BJ (cell line): Measurements from ENCODE around the gene ZNF484. TPM values are rescaled to one million over a fixed set of nuclear protein-coding genes. Genes with fewer than 3 reads are reported as not detected.
"Not testable (repeated sequence)": the region's sequence is repeated elsewhere in the genome, so short reads cannot be mapped to it uniquely, and the experiment has no call there.

Experiments
- CTCF ChIA-PET: fragments of 350-600 bp; formaldehyde crosslinking; extraction: SDS; loops from one replicate; lab custom pipeline; 2021; ENCODE audit warnings: antibody characterized with exemption, inconsistent platforms; lab: Yijun Ruan, JAX
- POLR2A ChIA-PET: fragments of 300-600 bp; sonication (Branson Sonifier 250); formaldehyde crosslinking; extraction: SDS; loops from one replicate; lab custom pipeline; 2021; ENCODE audit warnings: antibody characterized with exemption; lab: Charles Lee
- DNase-seq: peaks from one replicate; pipeline ENCODE4 v3.0.0-alpha.2; 2011; ENCODE audit warnings: low read depth
- H3K27me3 ChIP-seq: 2 replicates; pipeline ENCODE4 v1.6.0; 2011; ENCODE audit warnings: low read length; ENCODE audit not compliant: control insufficient read depth, insufficient read depth
- H3K36me3 ChIP-seq: 2 replicates; pipeline ENCODE4 v1.5.1; 2011; ENCODE audit warnings: low read length; ENCODE audit not compliant: control insufficient read depth, insufficient read depth
- H3K4me3 ChIP-seq: 2 replicates; pipeline ENCODE4 v1.5.1; 2011; ENCODE audit warnings: low read depth, mild to moderate bottlenecking, control low read depth, low read length
- CTCF ChIP-seq: IDR thresholded peaks from 2 replicates; pipeline ENCODE4 v1.5.1; 2011; ENCODE audit warnings: low read depth, mild to moderate bottlenecking, control low read depth, inconsistent platforms, low read length, moderate library complexity; ENCODE audit not compliant: insufficient read depth
- polyA plus RNA-seq: library from polyadenylated mRNA; depleted of rRNA; stranded (reverse); fragments of >200 nt; gene quantifications from 2 replicates; pipeline ENCODE4 v1.2.3, GENCODE V29; 2011

Gene ZNF484
- polyA plus RNA-seq, 1 experiment = 1.4 TPM

- TF ChIP-seq CTCF = no peak
- DNase-seq = no peak
- CTCF ChIA-PET = no interaction called here
- H3K27me3 ChIP-seq = no peaks in the 10 kb centered on the region; the same call in 1 of the 2 replicates
- no peaks in the 10 kb centered on the region for H3K36me3 ChIP-seq
- H3K4me3 ChIP-seq = no peak overlapping the region
- POLR2A ChIA-PET = no interaction called here
These were observed 19.5 kb upstream of the ZNF484 start for GRCh38 chr9:92897323-92897722.

- no peaks in the 10 kb centered on the region for H3K36me3 ChIP-seq
- no peak for TF ChIP-seq CTCF
- no peaks in the 10 kb centered on the region; the same call in 1 of the 2 replicates for H3K27me3 ChIP-seq
- CTCF ChIA-PET = no interaction called here
- H3K4me3 ChIP-seq = no peak overlapping the region
- POLR2A ChIA-PET = no interaction called here
- DNase-seq = no peak
These were observed 18.1 kb upstream of the ZNF484 start for GRCh38 chr9:92895812-92896436.

GRCh38 chr9:92894711-92895362 lies 17.0 kb upstream of the ZNF484 start:
- Histone ChIP-seq H3K4me3 (no peak overlapping the region), H3K27me3 (no peaks in the 10 kb centered on the region; the same call in 1 of the 2 replicates), H3K36me3 (no peaks in the 10 kb centered on the region)
- no peak for DNase-seq
- ChIA-PET POLR2A (interaction anchor here (0.5 kb wide), 1 partner anchor 16 kb away, joined by 3 read pairs; no protein-coding TSS in a partner anchor), CTCF (no interaction called here)
- TF ChIP-seq CTCF = no peak

- H3K27me3 ChIP-seq, CTCF ChIA-PET: not testable (repeated sequence)
- POLR2A ChIA-PET = interaction anchor here (0.5 kb wide), 1 partner anchor 17 kb away, joined by 3 read pairs; no protein-coding TSS in a partner anchor
These were observed 16.2 kb upstream of the ZNF484 start for GRCh38 chr9:92893916-92894610.

GRCh38 chr9:92892276-92892675 lies 14.4 kb upstream of the ZNF484 start:
- DNase-seq, CTCF ChIA-PET, H3K36me3 ChIP-seq, H3K27me3 ChIP-seq, POLR2A ChIA-PET, H3K4me3 ChIP-seq: not testable (repeated sequence)

More at GRCh38 chr9:92893916-92894610, 16.2 kb upstream of the ZNF484 start:
- H3K4me3 ChIP-seq, DNase-seq, H3K36me3 ChIP-seq: not testable (repeated sequence)

- POLR2A ChIA-PET = no interaction called here
- DNase-seq = no peak
These were observed 12.9 kb upstream of the ZNF484 start for GRCh38 chr9:92890761-92891160.

More at GRCh38 chr9:92890761-92891160, 12.9 kb upstream of the ZNF484 start:
- no peak for TF ChIP-seq CTCF
- Histone ChIP-seq H3K36me3 (no peaks in the 10 kb centered on the region), H3K4me3 (no peak overlapping the region), H3K27me3 (peaks cover 9% of the 10 kb centered on the region)
- CTCF ChIA-PET = no interaction called here
